Stimulated activated CD4-positive, alpha-beta T cell treated with anti-CD3 and anti-CD28 coated beads, Interleukin-1b, Interleukin-23, amount 100 ng/mL, for 24 hours (primary cell): Measurements from ENCODE around the gene HORMAD2.
"Not testable (repeated sequence)": the region's sequence is repeated elsewhere in the genome, so short reads cannot be mapped to it uniquely, and the experiment has no call there.

Experiments
- DNase-seq, 4 experiments: peaks; one replicate each; pipeline ENCODE4 v3.0.0-alpha.2; 2020; ENCODE audit warnings: low read depth in 4 of 4, low spot score in 1 of 4

The HORMAD2 gene

GRCh38 chr22:30206944-30207343 lies 126.7 kb downstream of the HORMAD2 start:
- no peak for DNase-seq

GRCh38 chr22:30208631-30209603 lies 128.7 kb downstream of the HORMAD2 start:
- DNase-seq: no peak

- no peak for DNase-seq
These were observed 129.4 kb downstream of the HORMAD2 start for GRCh38 chr22:30209642-30210041.

- DNase-seq: no peak
These were observed 130.1 kb downstream of the HORMAD2 start for GRCh38 chr22:30210235-30210909.

- DNase-seq: no peak
These were observed 131.0 kb downstream of the HORMAD2 start for GRCh38 chr22:30211124-30211820.

- DNase-seq: no peak
These were observed 132.2 kb downstream of the HORMAD2 start for GRCh38 chr22:30212363-30212995.

- DNase-seq: no peak
These were observed 132.8 kb downstream of the HORMAD2 start for GRCh38 chr22:30212996-30213441.

- DNase-seq: no peak
These were observed 134.6 kb downstream of the HORMAD2 start for GRCh38 chr22:30214703-30215407.

- DNase-seq: not testable (repeated sequence)
These were observed 136.0 kb downstream of the HORMAD2 start for GRCh38 chr22:30216272-30216671.

- DNase-seq: no peak
These were observed 136.4 kb downstream of the HORMAD2 start for GRCh38 chr22:30216710-30217109.

- DNase-seq: no peak
These were observed 137.7 kb downstream of the HORMAD2 start for GRCh38 chr22:30217698-30218560.

GRCh38 chr22:30219049-30219654 lies 138.9 kb downstream of the HORMAD2 start:
- no peak for DNase-seq

- DNase-seq: no peak
These were observed 139.5 kb downstream of the HORMAD2 start for GRCh38 chr22:30219668-30220278.

GRCh38 chr22:30220338-30221012 lies 140.2 kb downstream of the HORMAD2 start:
- no peak for DNase-seq

GRCh38 chr22:30221121-30221992 lies 141.1 kb downstream of the HORMAD2 start:
- DNase-seq: no peak

- no peak for DNase-seq
These were observed 142.1 kb downstream of the HORMAD2 start for GRCh38 chr22:30222321-30222720.

- DNase-seq: no peak
These were observed 143.0 kb downstream of the HORMAD2 start for GRCh38 chr22:30223303-30223702.
